HFFc6 (cell line): Measurements from ENCODE around the gene BACE2. TPM values are rescaled to one million over a fixed set of nuclear protein-coding genes. Genes with fewer than 3 reads are reported as not detected.

Experiments used
- DNase-seq: peaks from one replicate; pipeline ENCODE4 v3.0.0-alpha.2; 2018
- H3K27ac Mint-ChIP-seq: 2 replicates; pipeline ENCODE4 v1.8.0; 2020; ENCODE audit warnings: mild to moderate bottlenecking, mixed read lengths
- H3K27me3 Mint-ChIP-seq: 2 replicates; pipeline ENCODE4 v1.8.0; 2021; ENCODE audit warnings: mild to moderate bottlenecking, moderate library complexity, mixed read lengths; ENCODE audit not compliant: insufficient read depth
- H3K36me3 Mint-ChIP-seq: 2 replicates; pipeline ENCODE4 v1.8.0; 2021; ENCODE audit warnings: low read depth, mixed read lengths
- H3K4me1 Mint-ChIP-seq: 2 replicates; pipeline ENCODE4 v1.8.0; 2020; ENCODE audit warnings: low read depth, mixed read lengths
- H3K4me3 Mint-ChIP-seq: 2 replicates; pipeline ENCODE4 v1.8.0; 2020; ENCODE audit warnings: mild to moderate bottlenecking, moderate library complexity, mixed read lengths
- H3K9me3 Mint-ChIP-seq: 2 replicates; pipeline ENCODE4 v1.8.0; 2020; ENCODE audit warnings: mild to moderate bottlenecking, mixed read lengths
- total RNA-seq, 6 experiments: library from RNA; stranded (reverse); fragmentation: NEBNext Ultra II Directional; extraction: Animal tissue kit (Norgen Biotek cat#: 25700); gene quantifications; 2 replicates in 1 of 6; 3 replicates in 5 of 6; pipeline ENCODE4 v1.2.3, GENCODE V29; 2021
- TF ChIP-seq, protein P1 (sequence below): fragments of 200-600 bp; sonication (generic); IDR thresholded peaks from 2 replicates; pipeline ENCODE4 v1.5.0; 2021; ENCODE audit warnings: antibody characterized with exemption, mild to moderate bottlenecking

The BACE2 gene
- total RNA-seq, 6 experiments from 2014 or later = 2.8 to 13.2 (median 3.8) TPM

DNA sequence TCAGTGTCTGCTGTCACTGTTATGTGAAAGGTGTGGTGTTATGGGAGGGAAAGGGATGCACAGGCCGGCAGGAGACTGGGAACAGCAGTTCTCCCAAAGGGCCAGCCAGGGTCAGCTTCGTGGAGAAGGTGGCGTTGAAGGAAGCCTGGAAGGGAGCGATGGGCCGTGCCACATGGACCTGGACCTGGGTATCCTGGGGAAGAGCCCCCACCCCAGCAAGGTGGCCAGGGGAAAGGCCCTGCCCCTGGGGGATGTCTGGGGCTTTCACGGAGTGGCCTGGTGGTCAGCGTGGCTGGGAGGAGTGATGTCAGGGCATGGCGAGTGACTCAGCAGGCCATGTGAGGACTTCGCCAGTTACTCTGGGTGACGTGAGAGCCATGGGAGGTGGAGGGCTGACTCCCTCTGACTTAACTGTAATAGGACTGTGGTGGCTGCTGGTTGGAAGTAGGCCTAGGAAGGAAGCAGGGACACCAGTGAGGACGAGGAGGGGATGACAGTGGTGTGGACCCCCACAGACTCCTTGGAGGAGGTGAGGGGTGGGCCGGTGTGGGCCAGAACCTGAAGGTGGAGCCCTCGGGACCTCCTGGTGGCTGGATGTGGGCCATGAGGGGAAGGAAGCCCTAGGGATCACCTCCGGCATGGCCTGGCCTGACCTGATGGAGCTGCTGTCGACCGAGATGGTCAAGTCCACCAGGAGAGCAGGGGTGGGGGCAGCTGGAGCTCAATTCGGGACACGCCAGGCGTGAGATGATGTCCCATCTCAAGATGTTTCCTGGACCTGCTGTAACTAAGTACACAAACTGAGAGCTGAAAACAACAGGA, 54.5 kb downstream of the BACE2 start:
- DNase-seq = no peak
- H3K4me1 Mint-ChIP-seq = no peaks in the 10 kb centered on the region
- TF ChIP-seq, protein P1, sequence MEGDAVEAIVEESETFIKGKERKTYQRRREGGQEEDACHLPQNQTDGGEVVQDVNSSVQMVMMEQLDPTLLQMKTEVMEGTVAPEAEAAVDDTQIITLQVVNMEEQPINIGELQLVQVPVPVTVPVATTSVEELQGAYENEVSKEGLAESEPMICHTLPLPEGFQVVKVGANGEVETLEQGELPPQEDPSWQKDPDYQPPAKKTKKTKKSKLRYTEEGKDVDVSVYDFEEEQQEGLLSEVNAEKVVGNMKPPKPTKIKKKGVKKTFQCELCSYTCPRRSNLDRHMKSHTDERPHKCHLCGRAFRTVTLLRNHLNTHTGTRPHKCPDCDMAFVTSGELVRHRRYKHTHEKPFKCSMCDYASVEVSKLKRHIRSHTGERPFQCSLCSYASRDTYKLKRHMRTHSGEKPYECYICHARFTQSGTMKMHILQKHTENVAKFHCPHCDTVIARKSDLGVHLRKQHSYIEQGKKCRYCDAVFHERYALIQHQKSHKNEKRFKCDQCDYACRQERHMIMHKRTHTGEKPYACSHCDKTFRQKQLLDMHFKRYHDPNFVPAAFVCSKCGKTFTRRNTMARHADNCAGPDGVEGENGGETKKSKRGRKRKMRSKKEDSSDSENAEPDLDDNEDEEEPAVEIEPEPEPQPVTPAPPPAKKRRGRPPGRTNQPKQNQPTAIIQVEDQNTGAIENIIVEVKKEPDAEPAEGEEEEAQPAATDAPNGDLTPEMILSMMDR = no peak
- H3K4me3 Mint-ChIP-seq = no peak overlapping the region
- no peak overlapping the region for H3K27ac Mint-ChIP-seq
- no peaks in the 10 kb centered on the region; the same call in 1 of the 2 replicates for H3K27me3 Mint-ChIP-seq
- peaks cover 11% of the 10 kb centered on the region for H3K36me3 Mint-ChIP-seq
- peaks cover 55% of the 10 kb centered on the region for H3K9me3 Mint-ChIP-seq

DNA sequence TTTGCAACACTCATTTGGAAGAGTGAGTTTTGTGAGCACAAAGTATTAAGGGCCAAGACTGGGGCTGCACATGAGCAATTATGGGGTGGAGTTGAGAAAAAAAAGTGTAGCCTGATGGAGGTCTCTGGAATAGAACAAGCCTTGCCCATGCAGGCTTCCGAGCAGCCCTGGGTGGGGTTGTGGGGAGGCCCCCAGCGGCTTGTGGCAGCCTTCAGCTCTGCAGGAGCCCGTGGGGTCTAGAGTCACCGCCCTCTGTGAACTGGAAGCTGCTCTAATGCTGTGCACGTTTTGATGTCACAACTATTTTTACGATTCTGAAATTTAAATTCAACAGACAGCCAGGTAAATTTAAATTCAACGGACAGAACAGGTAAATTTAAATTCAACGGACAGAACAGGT, 58.9 kb downstream of the BACE2 start:
- no peak for DNase-seq
- H3K27me3 Mint-ChIP-seq = peaks cover 2% of the 10 kb centered on the region
- H3K9me3 Mint-ChIP-seq = peaks cover 49% of the 10 kb centered on the region
- no peaks in the 10 kb centered on the region for H3K4me1 Mint-ChIP-seq
- H3K4me3 Mint-ChIP-seq = no peak overlapping the region
- no peak overlapping the region for H3K27ac Mint-ChIP-seq
- TF ChIP-seq, protein P1 = no peak
- H3K36me3 Mint-ChIP-seq = peaks cover 11% of the 10 kb centered on the region

DNA sequence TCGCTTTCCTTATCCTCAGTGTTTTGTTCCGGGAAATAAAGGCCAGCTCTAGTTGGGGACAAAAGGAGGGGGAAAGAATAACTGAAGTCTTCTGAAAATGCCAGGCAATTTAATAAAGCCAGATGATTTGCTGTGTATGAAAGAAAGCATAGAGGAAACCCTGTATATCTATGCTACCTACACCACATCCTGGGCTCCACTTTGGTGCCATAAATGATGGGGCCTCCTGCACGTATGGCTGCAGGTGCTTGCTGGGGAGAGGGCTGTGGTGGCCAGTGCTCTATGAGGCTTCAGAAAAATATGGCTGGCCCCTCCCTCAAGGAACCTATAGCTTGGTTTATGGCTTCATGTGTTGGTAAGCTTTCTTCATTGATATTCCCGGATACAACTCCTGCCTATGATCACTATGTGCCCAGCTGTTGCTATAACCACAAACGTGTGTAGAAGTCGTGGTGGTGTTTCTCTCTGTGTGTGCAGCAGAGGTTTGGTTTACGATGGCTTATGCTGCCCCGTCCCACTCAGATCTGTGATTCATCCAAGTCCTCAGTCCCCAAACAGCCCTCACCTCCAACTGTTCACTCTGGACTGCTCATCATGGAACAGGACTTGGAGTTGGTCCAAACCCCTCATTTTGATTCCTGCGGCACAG, 59.5 kb downstream of the BACE2 start:
- TF ChIP-seq, protein P1 = no peak
- Mint-ChIP-seq H3K36me3 (peaks cover 6% of the 10 kb centered on the region), H3K4me1 (no peaks in the 10 kb centered on the region), H3K27ac (no peak overlapping the region), H3K9me3 (peaks cover 49% of the 10 kb centered on the region), H3K27me3 (peaks cover 3% of the 10 kb centered on the region), H3K4me3 (no peak overlapping the region)
- no peak for DNase-seq

DNA sequence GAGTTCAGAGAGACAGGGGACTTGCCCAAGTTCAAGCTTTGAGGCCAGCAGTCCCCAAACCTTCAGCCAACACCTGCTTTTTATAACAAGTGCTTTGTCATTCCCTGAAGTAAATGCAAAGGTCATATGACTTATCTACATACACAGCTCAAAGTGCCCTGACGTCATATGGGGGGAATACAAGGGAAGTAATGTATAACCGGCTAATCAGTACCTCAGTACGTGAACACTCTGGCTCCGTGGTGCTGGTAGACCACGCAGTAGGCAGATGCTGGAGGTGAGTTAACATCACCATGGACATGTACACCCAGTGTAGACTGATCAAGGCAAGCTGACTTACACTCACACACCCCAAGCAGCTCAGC, 60.0 kb downstream of the BACE2 start:
- Mint-ChIP-seq H3K9me3 (peaks cover 46% of the 10 kb centered on the region), H3K4me3 (no peak overlapping the region), H3K36me3 (peaks cover 6% of the 10 kb centered on the region), H3K4me1 (no peaks in the 10 kb centered on the region), H3K27me3 (peaks cover 4% of the 10 kb centered on the region), H3K27ac (no peak overlapping the region)
- no peak for DNase-seq
- TF ChIP-seq, protein P1 = no peak

DNA sequence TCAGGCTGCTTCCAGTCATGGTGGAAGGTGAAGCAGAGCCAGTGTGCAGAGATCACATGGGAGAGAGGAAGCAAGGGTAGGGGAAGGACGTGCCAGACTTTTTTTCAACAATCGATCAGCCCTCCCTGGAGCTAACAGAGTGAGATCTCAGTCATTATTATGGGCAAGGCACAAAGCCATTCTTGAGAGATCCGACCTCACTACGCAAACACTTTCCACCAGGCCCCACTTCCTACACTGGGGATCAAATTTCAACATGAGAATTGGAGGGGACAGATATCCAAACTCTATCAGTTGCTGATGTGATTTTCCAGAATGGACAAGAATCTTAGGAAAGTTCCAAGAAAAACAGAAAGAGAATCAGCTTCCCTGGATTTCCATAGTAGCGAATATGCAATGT, 60.5 kb downstream of the BACE2 start:
- TF ChIP-seq, protein P1 = no peak
- Mint-ChIP-seq H3K4me1 (no peaks in the 10 kb centered on the region), H3K4me3 (no peak overlapping the region), H3K27me3 (peaks cover 4% of the 10 kb centered on the region), H3K36me3 (peaks cover 4% of the 10 kb centered on the region), H3K9me3 (peaks cover 46% of the 10 kb centered on the region), H3K27ac (no peak overlapping the region)
- no peak for DNase-seq
